H9 (cell line): ENCODE measurements around the gene SASH3. TPM values are rescaled to one million over a fixed set of nuclear protein-coding genes. Genes with fewer than 3 reads are reported as not detected.

Experiments
- DNase-seq: peaks from one replicate; pipeline ENCODE4 v3.0.0-alpha.2; 2017
- H2AFZ ChIP-seq: one replicate; pipeline ENCODE4 v1.6.1; 2013; ENCODE audit warnings: mild to moderate bottlenecking, low read length, control low read depth, moderate library complexity
- H2AK5ac ChIP-seq: 2 replicates; pipeline ENCODE4 v1.6.1; 2013; ENCODE audit warnings: low read length, control low read depth, mixed read lengths; ENCODE audit not compliant: insufficient read length
- H2BK120ac ChIP-seq: one replicate; pipeline ENCODE4 v1.6.1; 2013; ENCODE audit warnings: low read depth, mild to moderate bottlenecking, low read length, control low read depth, inconsistent platforms; ENCODE audit not compliant: poor library complexity, severe bottlenecking
- H2BK12ac ChIP-seq: 2 replicates; pipeline ENCODE4 v1.6.1; 2013; ENCODE audit warnings: low read length, control low read depth, mixed read lengths, low read depth; ENCODE audit not compliant: insufficient read length
- H2BK15ac ChIP-seq: 2 replicates; pipeline ENCODE4 v1.6.1; 2013; ENCODE audit warnings: low read depth, low read length, control low read depth
- H2BK20ac ChIP-seq: one replicate; pipeline ENCODE4 v1.6.1; 2013; ENCODE audit warnings: low read depth, mild to moderate bottlenecking, low read length, control low read depth, inconsistent platforms; ENCODE audit not compliant: poor library complexity, severe bottlenecking
- H2BK5ac ChIP-seq: 2 replicates; pipeline ENCODE4 v1.6.1; 2013; ENCODE audit warnings: low read length, control low read depth, mixed read lengths; ENCODE audit not compliant: insufficient read length
- H3K14ac ChIP-seq: 2 replicates; pipeline ENCODE4 v1.6.1; 2013; ENCODE audit warnings: low read length, control low read depth; ENCODE audit not compliant: insufficient read depth
- H3K18ac ChIP-seq: 2 replicates; pipeline ENCODE4 v1.6.1; 2013; ENCODE audit warnings: low read depth, mild to moderate bottlenecking, mixed read lengths, low read length, control low read depth; ENCODE audit not compliant: insufficient read length
- H3K23ac ChIP-seq: 2 replicates; pipeline ENCODE4 v1.6.1; 2013; ENCODE audit warnings: low read length, control low read depth, mixed read lengths, low read depth; ENCODE audit not compliant: insufficient read length
- H3K23me2 ChIP-seq: 2 replicates; pipeline ENCODE4 v1.6.1; 2013; ENCODE audit warnings: low read depth, mild to moderate bottlenecking, mixed read lengths, low read length, control low read depth; ENCODE audit not compliant: insufficient read length, poor library complexity, severe bottlenecking
- H3K27ac ChIP-seq: 2 replicates; pipeline ENCODE4 v1.5.1; 2013; ENCODE audit warnings: low read length, control low read depth, mixed read lengths, low read depth; ENCODE audit not compliant: insufficient read length
- H3K27me3 ChIP-seq: 2 replicates; pipeline ENCODE4 v1.6.1; 2013; ENCODE audit warnings: low read length, control low read depth, inconsistent platforms; ENCODE audit not compliant: insufficient read depth
- H3K4ac ChIP-seq: 2 replicates; pipeline ENCODE4 v1.6.1; 2013; ENCODE audit warnings: low read depth, mild to moderate bottlenecking, control low read depth, inconsistent platforms, low read length, moderate library complexity
- H3K4me1 ChIP-seq: 2 replicates; pipeline ENCODE4 v1.6.1; 2013; ENCODE audit warnings: low read length, control low read depth, inconsistent platforms; ENCODE audit not compliant: insufficient read depth
- H3K4me2 ChIP-seq: 2 replicates; pipeline ENCODE4 v1.6.1; 2013; ENCODE audit warnings: low read length, control low read depth, mixed read lengths; ENCODE audit not compliant: insufficient read length, insufficient read depth
- H3K56ac ChIP-seq: 2 replicates; pipeline ENCODE4 v1.6.1; 2013; ENCODE audit warnings: low read depth, mild to moderate bottlenecking, mixed read lengths, low read length, control low read depth; ENCODE audit not compliant: insufficient read length
- H3K79me1 ChIP-seq: 2 replicates; pipeline ENCODE4 v1.6.1; 2013; ENCODE audit warnings: low read depth, mild to moderate bottlenecking, moderate library complexity, low read length, control low read depth, inconsistent platforms; ENCODE audit not compliant: insufficient read depth, poor library complexity, severe bottlenecking
- H3K79me2 ChIP-seq: 2 replicates; pipeline ENCODE4 v1.6.1; 2013; ENCODE audit warnings: low read length, control low read depth, inconsistent platforms; ENCODE audit not compliant: insufficient read depth
- H3K9ac ChIP-seq: 2 replicates; pipeline ENCODE4 v1.6.1; 2013; ENCODE audit warnings: low read length, control low read depth, mixed read lengths; ENCODE audit not compliant: insufficient read length; ENCODE audit errors: extremely low read depth
- H3K9me3 ChIP-seq: one replicate; pipeline ENCODE4 v1.6.1; 2013; ENCODE audit warnings: low read depth, low read length, inconsistent platforms; ENCODE audit not compliant: control insufficient read depth
- H3T11ph ChIP-seq: one replicate; pipeline ENCODE4 v1.6.1; 2013; ENCODE audit warnings: mild to moderate bottlenecking, low read length, control low read depth, inconsistent platforms
- H4K20me1 ChIP-seq: one replicate; pipeline ENCODE4 v1.6.1; 2013; ENCODE audit not compliant: control insufficient read depth, insufficient read length, insufficient read depth
- H4K5ac ChIP-seq: 2 replicates; pipeline ENCODE4 v1.6.1; 2013; ENCODE audit warnings: low read depth, mild to moderate bottlenecking, mixed read lengths, low read length, control low read depth; ENCODE audit not compliant: insufficient read length
- H4K8ac ChIP-seq: replicated peaks from 2 replicates; pipeline ENCODE4 v1.6.1; 2013; ENCODE audit warnings: low read length, control low read depth, mixed read lengths, low read depth; ENCODE audit not compliant: insufficient read length
- H4K91ac ChIP-seq: 2 replicates; pipeline ENCODE4 v1.6.1; 2013; ENCODE audit warnings: low read depth, mild to moderate bottlenecking, moderate library complexity, mixed read lengths, low read length, control low read depth; ENCODE audit not compliant: insufficient read length
- H3K27ac Mint-ChIP-seq, 3 experiments: 2 replicates in 2 of 3; 3 replicates in 1 of 3; pipeline ENCODE4 v1.8.0; 2020 to 2021; ENCODE audit warnings: mixed read lengths in 3 of 3, mild to moderate bottlenecking in 1 of 3, moderate library complexity in 1 of 3
- H3K27me3 Mint-ChIP-seq: 2 replicates; pipeline ENCODE4 v1.8.0; 2021; ENCODE audit warnings: low read depth, mild to moderate bottlenecking, moderate library complexity, mixed read lengths
- H3K36me3 Mint-ChIP-seq, 3 experiments: 2 replicates in 2 of 3; 3 replicates in 1 of 3; pipeline ENCODE4 v1.8.0; 2020 to 2021; ENCODE audit warnings: low read depth in 3 of 3, mixed read lengths in 3 of 3; ENCODE audit not compliant: insufficient read depth in 1 of 3
- H3K4me1 Mint-ChIP-seq, 2 experiments: 2 replicates each; pipeline ENCODE4 v1.8.0; 2020; ENCODE audit warnings: mixed read lengths in 2 of 2
- H3K4me3 Mint-ChIP-seq, 2 experiments: 2 replicates in 1 of 2; 3 replicates in 1 of 2; pipeline ENCODE4 v1.8.0; 2020 to 2021; ENCODE audit warnings: mild to moderate bottlenecking in 2 of 2, mixed read lengths in 2 of 2, moderate library complexity in 1 of 2
- H3K9me3 Mint-ChIP-seq, 2 experiments: 2 replicates in 1 of 2; 3 replicates in 1 of 2; pipeline ENCODE4 v1.8.0; 2020; ENCODE audit warnings: mild to moderate bottlenecking in 2 of 2, mixed read lengths in 2 of 2, moderate library complexity in 1 of 2
- WGBS: extraction: QIAGEN DNeasy Blood & Tissue Kit; methylation state at CpG from one replicate; pipeline ENCODE4 v1.1.7; 2013; ENCODE audit warnings: missing lambda C conversion rate, low lambda C conversion rate, mixed read lengths; ENCODE audit not compliant: insufficient read length; ENCODE audit errors: extremely low coverage; 5-methylcytosine and 5-hydroxymethylcytosine counted together
- total RNA-seq: library from RNA; stranded (reverse); gene quantifications from 2 replicates; pipeline ENCODE4 v1.2.1, GENCODE V29; 2021
- TF ChIP-seq, protein P1 (sequence below): fragments of 200-600 bp; sonication (generic); conservative IDR thresholded peaks from 3 replicates; pipeline ENCODE4 v1.8.0; 2021; ENCODE audit warnings: antibody characterized with exemption, mild to moderate bottlenecking

SASH3 gene
- total RNA-seq, 1 experiment from 2014 or later = not detected

DNA sequence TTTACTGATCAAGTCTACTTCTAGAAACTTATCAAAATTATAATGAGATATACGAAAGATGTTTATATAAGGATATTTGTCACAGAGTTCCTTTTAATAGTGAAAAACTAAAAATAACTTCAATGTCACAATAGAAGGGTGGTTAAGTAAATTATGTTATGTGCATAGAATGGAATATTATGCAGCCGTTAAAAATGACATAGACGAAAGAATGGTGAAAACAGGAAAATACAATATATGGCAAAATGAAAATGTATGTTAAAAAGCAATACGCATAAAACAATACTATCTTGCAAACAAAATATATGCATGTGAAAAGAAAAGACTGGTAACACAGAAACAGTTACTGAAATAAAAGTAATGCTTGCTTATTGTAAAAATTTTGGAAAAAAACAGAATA lies 44.9 kb downstream of the SASH3 start:
- no peak overlapping the region for H2BK120ac ChIP-seq
- no peak overlapping the region for H3K56ac ChIP-seq
- no peak overlapping the region for H3K4me2 ChIP-seq
- H3K4me1 Mint-ChIP-seq = peaks cover 3% of the 10 kb centered on the region in 2 experiments; a peak in 2 of 4 replicates
- no peak overlapping the region for H3K27ac ChIP-seq
- no peak overlapping the region for H3K9ac ChIP-seq
- H2AFZ ChIP-seq = no peak overlapping the region
- H2BK20ac ChIP-seq = no peak overlapping the region
- H4K91ac ChIP-seq = no peak overlapping the region
- H3K4me3 Mint-ChIP-seq = no peak overlapping the region
- H3K18ac ChIP-seq = no peak overlapping the region
- H2BK15ac ChIP-seq = no peak overlapping the region
- no peak overlapping the region for H2BK5ac ChIP-seq
- H3K36me3 Mint-ChIP-seq = peaks cover 33 to 40% (median 38%) of the 10 kb centered on the region in 3 experiments
- no peak overlapping the region for H4K5ac ChIP-seq
- H3K27me3 Mint-ChIP-seq = no peaks in the 10 kb centered on the region; the same call in 1 of the 2 replicates
- no peak overlapping the region for H3T11ph ChIP-seq
- no peaks in the 10 kb centered on the region for H3K23me2 ChIP-seq
- no peak overlapping the region for H3K27ac Mint-ChIP-seq
- no peak overlapping the region for H3K23ac ChIP-seq
- no peak overlapping the region for H4K8ac ChIP-seq
- H3K4ac ChIP-seq = no peak overlapping the region
- no peaks in the 10 kb centered on the region for H3K79me2 ChIP-seq
- no CpG with 5 or more reads among the region's 4 CpGs for WGBS
- peaks cover 0 to 57% of the 10 kb centered on the region in 2 experiments; a peak in 2 of 5 replicates for H3K9me3 Mint-ChIP-seq
- no peaks in the 10 kb centered on the region for H3K79me1 ChIP-seq
- peaks cover 4% of the 10 kb centered on the region for H3K9me3 ChIP-seq
- no peak overlapping the region for H2AK5ac ChIP-seq
- H3K27me3 ChIP-seq = no peaks in the 10 kb centered on the region
- TF ChIP-seq, protein P1, sequence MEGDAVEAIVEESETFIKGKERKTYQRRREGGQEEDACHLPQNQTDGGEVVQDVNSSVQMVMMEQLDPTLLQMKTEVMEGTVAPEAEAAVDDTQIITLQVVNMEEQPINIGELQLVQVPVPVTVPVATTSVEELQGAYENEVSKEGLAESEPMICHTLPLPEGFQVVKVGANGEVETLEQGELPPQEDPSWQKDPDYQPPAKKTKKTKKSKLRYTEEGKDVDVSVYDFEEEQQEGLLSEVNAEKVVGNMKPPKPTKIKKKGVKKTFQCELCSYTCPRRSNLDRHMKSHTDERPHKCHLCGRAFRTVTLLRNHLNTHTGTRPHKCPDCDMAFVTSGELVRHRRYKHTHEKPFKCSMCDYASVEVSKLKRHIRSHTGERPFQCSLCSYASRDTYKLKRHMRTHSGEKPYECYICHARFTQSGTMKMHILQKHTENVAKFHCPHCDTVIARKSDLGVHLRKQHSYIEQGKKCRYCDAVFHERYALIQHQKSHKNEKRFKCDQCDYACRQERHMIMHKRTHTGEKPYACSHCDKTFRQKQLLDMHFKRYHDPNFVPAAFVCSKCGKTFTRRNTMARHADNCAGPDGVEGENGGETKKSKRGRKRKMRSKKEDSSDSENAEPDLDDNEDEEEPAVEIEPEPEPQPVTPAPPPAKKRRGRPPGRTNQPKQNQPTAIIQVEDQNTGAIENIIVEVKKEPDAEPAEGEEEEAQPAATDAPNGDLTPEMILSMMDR = no peak
- DNase-seq = no peak
- H3K14ac ChIP-seq = no peak overlapping the region
- no peak overlapping the region for H2BK12ac ChIP-seq
- no peaks in the 10 kb centered on the region; the same call in 1 of the 2 replicates for H3K4me1 ChIP-seq
- H4K20me1 ChIP-seq = no peaks in the 10 kb centered on the region
